OCI-LY7 (cell line): ENCODE results near the gene PCDHGA1. TPM values are rescaled to one million over a fixed set of nuclear protein-coding genes. Genes with fewer than 3 reads are reported as not detected.

ENCODE experiments used
- BruUV-seq: library from RNA; stranded (reverse); fragments of 400-500 nt; replicated peaks from 2 replicates; lab custom pipeline; 2021; lab: Mats Ljungman, UMichigan
- CTCF ChIA-PET: fragments of 300-600 bp; sonication (Branson Sonifier 250); formaldehyde crosslinking; loops from one replicate; lab custom pipeline; 2022; ENCODE audit warnings: antibody characterized with exemption; ENCODE audit not compliant: unreplicated experiment; lab: Charles Lee
- POLR2A ChIA-PET: fragments of 300-600 bp; sonication (Branson Sonifier 250); formaldehyde crosslinking; loops from one replicate; lab custom pipeline; 2022; ENCODE audit warnings: antibody characterized with exemption; lab: Charles Lee
- DNase-seq: peaks from one replicate; pipeline ENCODE4 v3.0.0-alpha.2; 2015; ENCODE audit warnings: low spot score
- H2AFZ ChIP-seq: fragments of 200-600 bp; sonication (generic), shearing (Covaris generic); 2 replicates; pipeline ENCODE4 v1.6.1; 2014; ENCODE audit warnings: mild to moderate bottlenecking, antibody characterized with exemption, low read length, moderate library complexity
- H3K27ac ChIP-seq: fragments of 200-600 bp; sonication (generic); 2 replicates; pipeline ENCODE4 v1.5.1; 2014; ENCODE audit warnings: mixed run types, low read depth, mild to moderate bottlenecking, moderate library complexity, low read length, inconsistent platforms; ENCODE audit not compliant: poor library complexity, severe bottlenecking
- H3K36me3 ChIP-seq: fragments of 200-600 bp; sonication (generic); 2 replicates; pipeline ENCODE4 v1.6.1; 2014; ENCODE audit warnings: mild to moderate bottlenecking, antibody characterized with exemption, low read length, moderate library complexity, mixed read lengths; ENCODE audit not compliant: insufficient read depth
- H3K4me1 ChIP-seq: fragments of 200-600 bp; sonication (generic); 2 replicates; pipeline ENCODE4 v1.5.1; 2014; ENCODE audit warnings: mild to moderate bottlenecking, low read length; ENCODE audit not compliant: insufficient read depth, poor library complexity, severe bottlenecking
- H3K4me2 ChIP-seq: fragments of 200-600 bp; sonication (generic); 2 replicates; pipeline ENCODE4 v1.6.1; 2014; ENCODE audit warnings: mild to moderate bottlenecking, low read length
- H3K4me3 ChIP-seq: fragments of 200-600 bp; sonication (generic); 2 replicates; pipeline ENCODE4 v1.5.1; 2014; ENCODE audit warnings: mild to moderate bottlenecking, low read depth, low read length; ENCODE audit not compliant: poor library complexity, severe bottlenecking
- H3K79me2 ChIP-seq: fragments of 200-600 bp; sonication (generic); 2 replicates; pipeline ENCODE4 v1.6.1; 2016; ENCODE audit warnings: low read depth, mild to moderate bottlenecking, low read length, moderate library complexity, mixed read lengths; ENCODE audit not compliant: insufficient read depth
- H3K9me2 ChIP-seq: fragments of 200-600 bp; sonication (generic); 2 replicates; pipeline ENCODE4 v1.6.1; 2016; ENCODE audit warnings: mild to moderate bottlenecking, low read length, mixed read lengths; ENCODE audit not compliant: insufficient read depth
- H3K9me3 ChIP-seq: fragments of 200-600 bp; sonication (generic); 2 replicates; pipeline ENCODE4 v1.6.1; 2014; ENCODE audit warnings: mild to moderate bottlenecking, mixed run types, low read length, mixed read lengths
- H4K20me1 ChIP-seq: fragments of 200-600 bp; sonication (generic); 2 replicates; pipeline ENCODE4 v1.6.1; 2014; ENCODE audit warnings: mild to moderate bottlenecking, antibody characterized with exemption, low read length, moderate library complexity, mixed read lengths; ENCODE audit not compliant: insufficient read depth
- CTCF ChIP-seq: fragments of 200-600 bp; sonication (generic); conservative IDR thresholded peaks from 2 replicates; pipeline ENCODE4 v1.5.1; 2014; ENCODE audit warnings: mild to moderate bottlenecking, antibody characterized with exemption, low read length, moderate library complexity, mixed read lengths
- EZH2phosphoT487 ChIP-seq: fragments of 200-600 bp; sonication (generic); IDR thresholded peaks from 2 replicates; pipeline ENCODE4 v1.6.1; 2018; ENCODE audit warnings: low read depth, borderline replicate concordance, mild to moderate bottlenecking, mixed run types, antibody characterized with exemption, low read length, moderate library complexity, mixed read lengths
- intact Hi-C: fragments of 100-400 bp; cut with micrococcal nuclease; formaldehyde crosslinking; loops from one replicate; pipeline ENCODE4 v1.10.0; 2022; ENCODE audit not compliant: unreplicated experiment
- total RNA-seq, 2 experiments: library from RNA; depleted of rRNA in 1 of 2; stranded (reverse); fragments of >200 nt in 1 of 2; shearing (Covaris generic) in 1 of 2; gene quantifications; 2 replicates each; pipeline ENCODE4 v1.2.3, GENCODE V29; 2014 to 2022

PCDHGA1 gene
- total RNA-seq, 2 experiments from 2014 or later = 1.3 to 1.9 TPM

- no peaks in the 10 kb centered on the region for H3K9me3 ChIP-seq
- peaks cover 12% of the 10 kb centered on the region; the same call in 1 of the 2 replicates for H3K79me2 ChIP-seq
- peak overlapping the region; percentile 65 for H3K4me3 ChIP-seq
- no peak for TF ChIP-seq CTCF
- H4K20me1 ChIP-seq = no peaks in the 10 kb centered on the region
- no peaks in the 10 kb centered on the region for H3K9me2 ChIP-seq
- POLR2A ChIA-PET = interaction anchor here (0.5 to 17.7 kb wide), 10 partner anchors 9 to 1394 kb away, joined by 3 to 328 read pairs (median 6); partner anchors contain the start of genes PCDHGB3, PCDHGC3, PCDHGC4 and PCDHGC5
- CTCF ChIA-PET = interaction anchor here (0.8 to 9.6 kb wide), 5 partner anchors 20 to 43 kb away, joined by 3 to 138 read pairs (median 5); partner anchors contain the start of gene PCDHGC3
- peaks cover 47% of the 10 kb centered on the region for H3K36me3 ChIP-seq
- intact Hi-C loops = loop anchor here (1.0 to 2.0 kb wide), 4 partner anchors 23 to 50 kb away; partner anchors contain the start of gene PCDHGC3
- no peak overlapping the region for H2AFZ ChIP-seq
- H3K27ac ChIP-seq = peak overlapping the region; percentile 99
- BruUV-seq = no TSS peak
- DNase-seq = peak; percentile 55
- H3K4me2 ChIP-seq = peak overlapping the region; percentile 94
- peaks cover 92% of the 10 kb centered on the region for H3K4me1 ChIP-seq
These were observed 176.3 kb downstream of the PCDHGA1 start for GRCh38 chr5:141506381-141507155.

- POLR2A ChIA-PET = interaction anchor here (0.6 to 17.7 kb wide), 13 partner anchors 8 to 898 kb away, joined by 3 to 328 read pairs (median 5); partner anchors contain the start of genes PCDHGB3, PCDHGC3, PCDHGC4 and PCDHGC5
- peak overlapping the region; percentile 94 for H3K4me2 ChIP-seq
These were observed 177.2 kb downstream of the PCDHGA1 start for GRCh38 chr5:141507387-141508091.

More at GRCh38 chr5:141507387-141508091, 177.2 kb downstream of the PCDHGA1 start:
- DNase-seq = peak; percentile 90
- Histone ChIP-seq H3K9me2 (no peaks in the 10 kb centered on the region), H3K79me2 (peaks cover 15% of the 10 kb centered on the region; the same call in 1 of the 2 replicates), H2AFZ (no peak overlapping the region), H4K20me1 (no peaks in the 10 kb centered on the region), H3K4me3 (peak overlapping the region; percentile 65), H3K36me3 (peaks cover 50% of the 10 kb centered on the region), H3K27ac (peak overlapping the region; percentile 99), H3K9me3 (no peaks in the 10 kb centered on the region), H3K4me1 (peaks cover 96% of the 10 kb centered on the region)
- TF ChIP-seq EZH2phosphoT487 (no peak), CTCF (no peak)
- intact Hi-C loops = loop anchor here (1.0 to 2.0 kb wide), 4 partner anchors 22 to 49 kb away; partner anchors contain the start of gene PCDHGC3
- BruUV-seq = no TSS peak
- CTCF ChIA-PET = interaction anchor here (0.8 to 9.6 kb wide), 6 partner anchors 19 to 42 kb away, joined by 3 to 138 read pairs (median 4); partner anchors contain the start of gene PCDHGC3
